CD4-positive, alpha-beta T cell treated with Interleukin-17A for 4 hours (primary cell): ENCODE data around the gene SH3RF3.

Source experiments
- DNase-seq: peaks from one replicate; pipeline ENCODE4 v3.0.0-alpha.2; 2020; ENCODE audit warnings: mixed read lengths

SH3RF3 gene

DNA sequence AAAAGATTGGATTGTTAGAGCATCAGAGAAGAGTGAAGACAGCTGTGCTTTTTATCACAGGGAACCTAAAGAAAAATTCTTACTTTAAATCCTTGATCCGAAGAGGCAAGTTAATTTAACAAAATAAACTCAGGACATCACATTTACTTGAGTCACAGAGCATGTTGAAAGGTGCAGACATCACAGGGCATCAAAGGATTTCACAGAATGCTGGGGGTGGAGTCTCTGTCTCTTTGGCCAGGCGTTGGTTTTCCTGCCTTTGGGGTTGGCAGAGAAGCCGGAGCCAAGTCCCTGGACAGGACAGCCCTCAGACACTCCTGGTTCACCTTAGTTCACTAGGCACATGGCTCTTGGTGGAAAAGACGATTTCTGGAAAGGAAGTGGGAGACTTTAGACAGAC, 56.3 kb downstream of the SH3RF3 start:
- no peak for DNase-seq

DNA sequence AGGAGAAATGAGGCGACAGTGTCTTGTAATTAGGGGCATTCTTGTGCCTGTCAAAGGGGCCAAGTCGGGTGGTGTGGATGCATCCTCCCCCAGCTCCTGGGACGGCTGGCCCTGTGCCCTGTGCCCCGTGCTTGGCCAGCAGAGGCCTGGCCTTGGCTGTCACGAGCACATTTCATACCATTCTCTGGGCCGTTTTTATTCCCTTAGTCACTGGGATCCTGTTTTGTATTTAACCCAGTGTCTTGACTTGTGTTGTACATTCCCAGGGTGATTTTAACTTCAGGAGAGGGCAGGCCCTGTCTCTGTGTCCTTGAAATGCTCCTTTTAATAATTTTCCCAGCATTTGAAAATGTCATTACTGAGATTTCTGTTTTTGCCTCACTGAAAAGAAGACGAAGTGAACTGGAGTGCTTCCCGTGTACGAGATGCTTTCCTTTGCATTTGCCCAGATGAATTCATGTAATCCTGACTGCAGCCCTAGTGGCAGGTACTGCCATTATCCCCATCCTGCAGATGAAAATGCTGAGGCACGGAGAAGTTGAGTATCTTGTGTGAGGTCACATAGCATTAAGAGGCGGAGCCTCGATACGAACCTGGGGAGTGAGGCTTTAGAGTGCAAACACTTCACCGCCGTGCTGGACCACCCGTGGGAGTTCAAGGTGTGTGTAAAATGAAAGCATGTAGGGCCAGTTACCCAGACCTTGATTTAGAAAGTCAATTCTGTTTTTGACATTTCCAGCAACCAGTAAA, 57.0 kb downstream of the SH3RF3 start:
- no peak for DNase-seq

DNA sequence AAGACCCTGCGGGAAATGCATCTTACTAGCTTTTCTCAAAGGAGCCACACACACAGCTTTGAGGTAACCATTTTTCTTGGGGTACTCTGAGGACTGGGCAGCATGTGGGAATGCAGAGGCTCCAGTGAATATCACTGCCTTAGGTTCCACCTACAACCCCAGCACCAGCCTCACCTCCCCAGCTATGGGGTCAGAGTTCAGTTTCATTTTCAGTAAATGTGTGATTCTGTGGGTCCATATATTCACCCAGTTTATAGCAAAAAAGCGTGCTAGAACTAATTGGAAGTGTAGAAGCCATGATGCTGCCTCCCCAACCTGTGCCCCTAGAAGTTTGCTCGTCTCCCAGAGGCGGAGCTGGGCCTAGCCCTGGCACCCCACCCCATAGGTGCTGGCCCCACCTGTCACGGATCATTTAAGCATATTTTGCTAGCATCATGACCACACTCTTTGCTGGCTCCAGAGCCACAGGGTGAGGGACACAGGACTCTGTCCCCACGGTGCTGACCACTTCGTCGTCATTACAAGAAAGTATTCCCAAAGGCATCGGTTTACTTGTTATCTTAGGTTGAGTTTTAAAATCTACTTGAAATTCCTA, 57.7 kb downstream of the SH3RF3 start:
- DNase-seq = no peak

DNA sequence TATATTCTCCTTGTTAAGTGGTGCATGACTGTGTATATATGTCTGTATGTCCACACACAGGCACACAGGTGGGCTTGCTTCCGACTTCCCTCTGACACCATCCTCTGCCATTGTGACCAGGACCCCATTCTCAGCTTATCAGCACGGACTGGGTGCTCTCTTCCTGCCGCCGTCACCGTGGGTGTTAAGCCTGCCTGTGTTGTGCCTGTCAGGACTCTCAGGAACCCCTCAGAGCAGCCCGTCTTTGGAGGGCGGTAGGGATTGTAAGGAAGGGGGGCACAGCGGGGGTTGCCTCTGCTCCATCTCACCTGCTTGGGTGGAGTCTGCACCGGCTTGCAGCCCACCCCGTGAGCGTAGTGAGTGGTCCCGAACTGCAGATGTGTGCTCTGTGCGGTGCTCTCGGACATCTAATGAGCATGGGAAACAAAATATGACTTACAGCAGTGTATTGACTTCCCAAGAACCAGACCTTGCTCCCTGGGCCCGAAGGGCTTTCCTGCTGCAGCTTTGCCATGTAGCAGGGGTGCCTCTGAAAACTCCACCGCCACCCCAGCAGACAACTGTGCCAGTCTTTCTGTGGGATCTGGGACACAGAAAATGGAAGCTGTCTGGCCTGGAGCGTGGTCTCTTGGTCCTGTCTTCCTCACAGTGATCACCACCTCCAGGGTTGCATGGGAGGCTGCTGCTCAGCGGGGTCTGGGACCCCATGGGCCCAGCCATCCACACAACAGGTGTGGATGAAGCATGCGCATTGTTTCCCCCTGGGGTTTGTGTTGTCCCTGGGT, 58.9 kb downstream of the SH3RF3 start:
- no peak for DNase-seq

DNA sequence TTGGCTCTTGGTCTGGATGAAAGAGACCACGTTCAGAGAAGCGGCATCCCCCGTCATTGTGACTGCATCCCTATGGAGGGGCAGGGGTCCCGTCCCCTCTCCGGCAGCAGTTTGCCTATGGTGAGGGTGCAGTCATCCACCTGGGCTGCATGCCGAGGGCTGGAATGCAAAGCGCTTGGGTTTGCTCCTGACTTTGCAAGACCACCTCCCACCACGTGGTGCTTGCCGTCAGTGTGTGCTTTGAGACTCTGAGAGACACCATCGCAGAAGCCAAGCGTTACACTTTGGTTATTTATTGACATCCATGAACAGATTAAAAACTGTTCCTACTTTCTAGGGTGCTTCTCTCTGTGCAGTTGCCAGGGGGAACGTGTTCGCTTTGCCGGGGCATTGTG, 59.5 kb downstream of the SH3RF3 start:
- DNase-seq = no peak

DNA sequence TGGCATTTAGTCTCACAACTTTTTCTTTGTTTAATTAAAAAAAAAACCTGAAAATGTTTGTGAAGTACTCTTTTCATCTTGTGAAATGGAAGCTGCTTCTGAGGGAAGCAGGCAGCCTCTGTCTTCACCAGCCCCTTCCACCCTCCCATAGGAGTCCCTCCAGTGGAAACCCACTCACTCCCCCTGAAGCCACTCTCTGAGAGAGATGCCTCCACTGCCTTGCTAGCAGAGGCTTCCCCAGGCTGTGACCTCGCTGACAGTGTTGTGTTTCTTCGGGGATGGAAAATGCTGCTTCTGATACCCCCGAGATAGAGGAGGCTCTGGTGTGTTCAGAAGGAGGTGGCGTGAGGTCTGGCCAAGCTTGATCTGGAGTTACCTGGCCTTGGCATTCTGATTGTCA, 59.9 kb downstream of the SH3RF3 start:
- no peak for DNase-seq

DNA sequence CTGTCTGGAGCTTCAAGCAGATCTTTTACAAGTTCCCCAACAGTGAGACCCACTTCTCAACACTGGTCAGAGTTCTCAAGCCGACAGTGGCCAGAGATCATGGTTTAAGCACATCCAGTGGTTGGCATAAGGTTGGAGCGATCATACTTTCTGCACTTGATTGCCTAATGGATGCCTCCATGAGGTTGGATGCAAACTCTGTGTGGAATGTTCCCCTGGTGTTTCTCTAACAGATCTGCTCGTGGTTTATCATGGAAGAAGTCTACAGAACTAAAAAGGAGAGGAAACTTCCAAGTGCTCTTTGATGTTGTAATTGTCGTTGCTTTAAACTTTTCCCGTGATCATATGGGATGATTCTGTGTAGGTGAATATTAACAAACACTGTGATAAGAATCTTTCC, 60.7 kb downstream of the SH3RF3 start:
- no peak for DNase-seq

DNA sequence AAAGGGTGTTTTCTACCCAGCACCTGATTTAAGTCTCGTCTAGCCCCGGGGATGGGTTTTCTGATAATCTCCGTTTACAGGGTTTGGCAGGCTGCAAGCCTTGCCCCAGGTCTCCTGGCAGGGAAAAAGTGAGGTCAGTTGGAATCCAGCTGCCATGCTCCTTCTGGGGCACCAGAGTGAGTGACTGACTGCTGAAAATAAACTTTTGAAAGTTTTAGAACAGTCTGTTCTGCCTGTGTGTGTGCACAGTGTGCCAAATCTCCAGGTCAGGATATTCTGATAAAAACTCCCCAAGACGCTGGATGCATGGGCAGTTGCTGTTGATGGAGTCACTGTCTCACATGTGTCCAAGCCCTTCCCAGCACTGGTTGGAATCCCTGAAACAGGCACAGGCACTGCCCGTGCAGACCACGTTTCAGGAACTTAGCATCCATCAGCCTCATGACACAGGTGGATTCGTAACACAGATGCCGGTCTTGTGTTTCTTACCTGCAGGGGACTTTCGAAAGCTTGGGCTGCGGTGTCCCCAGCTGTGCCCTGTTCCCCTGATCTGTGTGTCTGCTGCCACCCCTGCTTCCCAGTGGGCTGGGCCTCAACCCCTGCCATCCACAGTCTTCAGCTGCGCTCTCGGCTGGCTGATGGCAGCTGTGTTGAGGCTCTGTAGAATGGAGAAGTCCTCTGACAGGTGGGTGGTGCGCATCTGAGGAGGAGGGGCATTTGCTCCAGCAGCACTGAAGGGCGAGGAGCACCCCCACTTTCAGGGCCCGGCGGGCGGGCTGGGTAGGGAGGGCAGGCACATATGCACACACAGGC, 65.0 kb downstream of the SH3RF3 start:
- DNase-seq = no peak

DNA sequence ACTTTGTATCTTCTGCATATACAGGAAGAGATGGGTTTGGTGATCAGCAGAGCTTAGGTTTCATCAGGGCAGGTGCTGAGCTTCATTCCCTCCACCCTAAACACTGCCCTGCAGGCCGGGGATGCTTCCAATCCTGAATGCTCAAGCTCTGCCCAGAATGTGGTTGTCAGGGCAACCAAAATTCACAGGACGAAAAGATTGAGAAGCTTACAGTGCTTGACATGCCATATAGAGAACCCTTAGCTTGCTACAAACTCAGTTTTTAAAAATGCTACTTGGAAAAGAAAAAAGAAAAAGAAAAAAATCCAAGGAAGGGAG, 65.6 kb downstream of the SH3RF3 start:
- DNase-seq = no peak

DNA sequence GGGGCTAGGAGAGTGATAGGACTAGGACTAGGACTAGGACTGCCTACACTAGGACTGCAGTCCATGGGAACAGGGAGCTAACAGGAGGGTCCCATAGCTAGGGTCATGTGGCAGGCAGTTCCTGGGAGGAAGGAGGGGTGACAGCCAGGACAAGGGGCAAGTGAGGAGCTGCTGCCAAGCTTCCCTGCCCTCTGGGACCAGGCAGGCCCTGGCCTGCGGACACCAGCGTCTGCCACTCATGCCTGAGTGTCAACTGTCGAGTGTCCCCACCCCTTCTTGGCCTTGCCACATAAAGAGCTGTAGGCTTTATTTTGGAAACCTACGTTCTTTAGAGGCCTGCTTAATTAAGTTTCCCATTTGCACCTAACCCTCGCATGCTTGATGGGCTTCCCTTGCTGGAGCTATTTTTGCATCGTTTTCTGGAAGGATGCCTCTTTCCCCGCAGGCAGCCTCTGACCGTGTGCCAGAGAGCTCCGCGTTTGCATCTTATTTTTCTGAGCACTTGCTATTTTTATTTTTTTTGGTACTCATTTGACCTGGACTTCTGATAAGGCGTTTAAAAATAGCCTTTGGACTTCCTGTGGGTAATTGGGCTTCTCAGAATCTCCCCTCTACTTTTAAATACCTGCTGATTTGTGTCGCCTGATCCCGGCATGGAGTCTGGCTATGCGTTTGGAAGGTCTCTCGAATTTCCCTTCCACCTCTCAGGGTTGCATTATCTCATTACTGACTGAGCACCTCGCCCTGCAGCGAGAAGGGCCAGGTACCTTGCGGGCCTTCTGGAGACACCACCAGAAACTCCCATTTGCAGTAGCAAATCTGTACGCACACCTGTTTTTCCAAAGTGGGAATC, 66.4 kb downstream of the SH3RF3 start:
- no peak for DNase-seq

DNA sequence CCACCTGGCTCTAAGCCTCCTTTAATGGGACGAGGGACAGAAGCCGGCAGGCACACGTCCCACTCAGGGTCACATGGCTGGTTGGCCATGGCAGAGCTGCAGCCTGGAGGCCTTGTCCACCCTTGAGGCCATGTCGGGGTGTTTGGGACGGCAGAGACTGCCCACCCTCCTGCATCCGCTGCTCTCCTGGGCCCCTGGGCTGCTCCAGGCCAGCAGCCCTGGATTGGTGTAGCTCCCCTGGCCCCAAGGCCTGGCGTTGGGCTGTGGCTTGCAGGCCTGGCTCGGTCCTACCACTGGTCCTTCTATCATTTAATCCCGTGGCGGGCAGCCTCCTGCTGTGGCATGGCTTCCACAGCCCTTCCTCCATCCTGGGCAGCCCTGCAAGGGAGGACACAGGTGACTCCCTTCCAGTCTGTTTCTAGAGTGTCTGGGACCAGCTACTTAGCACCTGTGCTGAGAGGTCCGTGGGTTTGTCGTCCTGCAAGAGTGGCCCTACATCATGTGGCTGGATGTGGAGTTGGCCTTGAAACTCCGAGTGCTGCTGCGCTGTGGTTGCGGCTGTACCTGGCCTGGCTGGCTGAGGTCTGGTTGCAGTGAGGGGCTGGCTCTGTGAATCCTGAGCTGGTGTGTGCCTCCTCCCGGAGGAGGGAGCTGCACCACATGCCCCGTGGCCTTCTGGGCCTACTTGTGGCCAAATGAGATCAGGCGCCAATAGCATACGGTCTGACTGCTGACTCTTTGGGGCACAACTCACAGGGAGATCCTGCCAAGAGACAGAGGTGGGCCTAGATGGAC, 67.3 kb downstream of the SH3RF3 start:
- DNase-seq = no peak

DNA sequence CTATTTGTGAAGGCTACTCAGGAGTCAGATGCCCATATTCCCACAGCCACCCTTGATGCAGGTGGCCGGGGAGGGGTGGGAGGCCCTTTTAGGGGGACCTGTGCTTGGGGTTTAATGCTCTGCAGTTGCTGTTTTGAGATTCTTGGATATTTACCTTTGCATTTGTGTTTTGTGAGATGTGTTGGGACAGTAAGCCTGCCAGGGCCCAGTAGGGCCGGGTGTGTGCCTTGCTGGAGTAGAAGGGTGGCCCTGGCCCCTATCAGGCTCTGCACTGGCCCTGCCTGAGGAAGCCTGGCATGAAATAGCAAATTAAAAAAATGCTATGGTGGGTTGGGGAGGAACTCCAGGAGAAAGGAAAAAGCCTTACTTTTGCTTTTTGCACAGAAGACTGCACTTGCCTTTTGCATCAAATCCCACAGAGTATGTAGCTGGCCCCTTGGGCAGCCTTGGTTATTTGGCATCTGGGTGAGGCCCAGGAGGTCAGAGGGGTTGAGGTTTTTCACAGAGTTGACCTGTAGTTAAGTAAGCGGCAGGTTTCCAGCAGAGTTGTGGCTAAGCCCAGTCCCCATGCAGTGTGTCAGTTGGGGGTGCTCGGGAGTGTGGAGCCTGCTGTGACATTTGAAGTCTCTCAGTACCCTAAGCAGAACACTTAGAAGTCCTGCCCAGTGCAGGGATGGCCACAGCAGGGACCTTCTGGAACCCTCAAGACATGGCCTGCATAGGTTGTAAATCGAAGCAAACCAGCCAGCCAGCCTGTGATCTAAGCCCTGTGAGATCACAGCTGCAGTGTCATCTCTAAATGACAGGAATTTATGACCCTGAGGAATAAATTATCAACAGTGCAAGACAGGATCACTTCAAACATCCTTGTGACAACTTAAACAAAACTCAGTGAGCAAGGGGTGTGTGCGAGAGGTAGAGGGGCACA, 68.8 kb downstream of the SH3RF3 start:
- no peak for DNase-seq

DNA sequence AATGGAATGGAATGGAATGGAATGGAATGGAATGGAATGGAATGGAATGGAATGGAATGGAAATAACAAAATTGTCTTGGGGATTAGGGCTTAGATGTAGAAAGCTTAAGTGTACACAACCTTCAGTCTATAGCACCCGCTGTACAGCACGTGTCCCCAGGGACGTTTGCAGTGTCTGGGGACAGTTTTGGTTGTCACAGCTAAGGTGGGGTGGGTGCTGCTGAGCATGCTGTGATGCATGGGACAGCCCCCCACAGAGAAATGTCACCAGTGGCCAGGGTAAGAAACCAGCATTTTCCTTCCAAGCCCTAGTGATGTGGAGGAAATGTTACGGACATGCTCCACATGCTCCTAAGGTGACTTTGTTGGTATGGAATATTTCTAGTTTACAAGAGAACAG, 70.8 kb downstream of the SH3RF3 start:
- no peak for DNase-seq

DNA sequence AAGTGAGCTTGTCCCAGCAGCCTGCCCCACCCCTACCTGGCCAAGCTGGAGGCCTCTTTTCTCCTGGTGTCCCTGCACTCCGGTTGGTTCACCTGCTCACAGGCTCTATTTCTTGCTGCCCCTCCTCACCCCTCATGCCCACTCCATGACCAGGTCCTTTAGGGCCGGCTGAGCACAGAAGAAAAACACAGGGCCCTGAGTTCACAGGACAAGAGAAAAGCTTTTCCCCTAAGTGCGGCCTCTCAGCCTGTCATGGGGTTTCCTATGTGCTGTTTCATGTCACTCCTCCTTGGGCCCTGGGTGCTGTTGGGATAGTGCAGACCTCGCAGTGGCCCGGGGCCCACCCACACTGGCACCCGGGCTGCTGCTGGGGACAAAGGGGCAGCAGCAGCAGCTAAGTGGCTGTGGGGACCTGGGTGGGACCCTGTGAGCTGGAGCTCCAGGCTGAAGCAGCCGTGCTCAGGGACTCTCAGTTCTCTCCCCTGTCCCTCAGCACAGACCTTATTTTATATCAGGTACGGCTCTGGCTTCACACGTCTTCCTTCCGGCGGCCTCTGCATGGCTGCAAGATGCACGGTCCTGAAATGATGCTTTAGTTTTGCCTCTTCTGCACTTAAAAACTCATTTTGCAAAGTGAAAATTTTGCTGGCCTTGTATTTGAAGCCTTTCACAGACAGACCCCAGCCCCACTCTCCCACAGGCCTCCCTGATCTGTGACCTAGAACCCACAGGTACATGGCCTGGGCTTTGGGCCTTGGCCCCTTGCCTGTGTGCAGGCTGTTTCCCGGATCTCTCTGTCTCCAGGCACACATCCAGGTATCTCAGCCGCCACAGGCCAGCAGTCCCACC, 71.8 kb downstream of the SH3RF3 start:
- no peak for DNase-seq

DNA sequence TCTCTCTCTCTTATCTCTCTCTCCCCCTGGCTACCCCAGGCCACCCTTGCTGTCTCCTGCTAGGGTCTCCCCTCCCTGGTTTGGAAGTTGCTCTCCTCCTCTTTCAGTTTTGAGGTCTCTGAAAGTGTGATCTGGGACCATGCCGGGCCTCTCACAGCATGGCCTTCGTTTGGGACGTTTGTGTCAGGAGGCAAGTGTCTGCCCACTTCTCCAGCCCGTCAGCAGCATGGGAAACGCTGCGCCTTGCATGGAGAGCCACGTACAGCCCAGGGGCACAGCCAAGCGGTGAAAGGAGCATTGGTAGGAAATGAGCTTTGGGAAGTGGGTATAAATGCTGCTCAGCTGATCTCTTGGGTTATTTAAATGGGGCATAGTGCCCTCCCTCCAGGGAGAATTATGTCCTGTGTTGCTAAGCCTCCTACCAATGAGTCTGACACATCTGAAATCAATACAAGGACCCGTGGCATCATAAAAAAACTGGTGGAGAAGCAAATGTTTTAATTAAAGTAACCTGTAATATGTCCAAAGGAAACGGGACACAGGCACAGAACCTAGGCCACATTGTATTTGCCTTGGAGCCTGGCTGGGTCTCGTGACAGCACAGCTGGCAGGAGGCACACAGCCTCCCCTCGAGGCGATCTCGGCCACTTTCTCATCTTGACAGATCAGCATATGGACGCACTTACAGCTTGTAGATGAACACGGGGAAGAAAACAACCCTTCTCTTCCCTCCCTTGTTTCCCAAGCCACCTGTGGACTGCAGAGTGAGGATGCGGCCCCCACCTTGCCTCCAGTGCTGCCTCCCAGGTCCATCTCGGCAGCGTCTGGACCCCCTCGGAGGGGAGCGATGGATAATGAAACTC, 72.7 kb downstream of the SH3RF3 start:
- no peak for DNase-seq

DNA sequence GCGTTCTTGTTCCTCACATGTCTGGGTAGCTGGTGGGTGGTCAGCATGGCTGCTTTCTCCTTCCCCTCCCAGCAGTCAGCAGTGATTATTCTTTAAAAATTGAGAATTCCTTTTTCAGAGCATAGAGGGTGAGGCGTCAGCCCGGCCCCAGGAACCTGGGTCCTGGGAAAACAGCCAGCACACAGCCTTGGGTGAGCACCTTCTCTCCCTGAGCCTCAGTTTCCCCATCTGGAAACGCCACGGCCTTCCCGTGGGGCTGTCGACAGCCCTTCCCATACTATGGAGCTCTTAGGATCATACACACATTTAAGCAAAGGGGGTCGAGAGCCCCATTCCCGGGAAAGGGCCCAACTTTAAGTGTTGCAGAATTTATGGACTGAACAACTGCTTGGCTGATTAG, 73.5 kb downstream of the SH3RF3 start:
- DNase-seq = no peak

DNA sequence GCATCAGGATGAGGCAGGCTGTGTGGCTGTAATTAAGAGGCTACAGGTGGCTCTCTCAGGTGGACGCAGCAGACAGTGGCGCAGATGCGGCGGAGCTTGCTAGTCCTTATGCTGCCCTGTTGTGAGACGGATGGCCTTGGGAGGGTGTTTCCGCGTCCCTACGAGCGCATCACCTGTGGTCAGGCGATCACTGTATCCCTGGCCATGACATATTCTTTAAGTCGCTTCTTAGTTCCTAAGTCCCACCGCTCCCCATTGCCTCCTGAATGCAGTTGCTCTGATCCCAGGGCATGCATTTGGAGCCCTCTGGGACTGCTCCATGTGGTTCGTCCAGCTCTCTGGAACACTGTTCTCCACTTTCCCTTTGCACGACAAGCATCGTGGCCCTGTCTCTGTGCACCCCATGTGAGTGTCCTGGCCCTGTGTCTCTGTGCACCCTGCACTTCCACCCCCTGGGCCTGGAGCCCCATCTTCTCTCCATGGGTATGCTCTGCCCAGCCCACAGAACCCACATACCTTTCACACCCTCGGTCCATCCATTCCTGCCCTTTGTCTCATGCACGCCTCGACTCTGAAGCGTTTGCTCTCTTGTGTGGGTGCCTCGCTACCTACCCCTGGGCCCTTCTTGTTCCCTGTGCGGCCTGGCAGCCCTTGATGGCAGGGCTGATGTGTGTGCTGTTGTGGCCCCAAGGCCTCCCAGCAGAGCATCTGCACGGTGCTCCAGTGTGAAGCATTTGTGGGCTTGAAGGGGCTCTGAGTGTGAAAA, 74.4 kb downstream of the SH3RF3 start:
- no peak for DNase-seq

DNA sequence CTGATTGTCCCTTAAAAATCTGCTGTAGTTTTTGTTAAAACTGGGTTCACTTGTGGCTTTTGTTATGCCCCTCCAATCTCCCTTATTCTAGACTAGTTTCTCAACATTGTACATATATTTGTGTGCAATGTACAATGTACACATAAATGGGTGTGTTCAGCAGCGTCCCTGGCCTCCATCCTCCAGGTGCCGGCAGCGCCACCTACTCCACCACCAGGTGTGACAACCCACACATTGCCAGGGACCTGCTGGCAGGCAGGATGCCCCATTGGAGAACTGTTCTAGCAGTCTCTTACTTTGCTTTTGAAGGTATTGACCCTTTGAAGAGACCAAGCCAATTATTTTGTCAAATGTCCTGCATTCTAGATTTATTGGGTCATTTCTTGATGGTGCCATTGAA, 75.4 kb downstream of the SH3RF3 start:
- no peak for DNase-seq
